Skeletal muscle cell (primary cell): ENCODE results near the gene DCP1A.
"Not testable (repeated sequence)": the region's sequence is repeated elsewhere in the genome, so short reads cannot be mapped to it uniquely, and the experiment has no call there.

Experiments
- DNase-seq: peaks from one replicate; pipeline ENCODE4 v3.0.0-alpha.2; 2010; ENCODE audit warnings: low read depth
- H3K4me3 ChIP-seq: 2 replicates; pipeline ENCODE4 v1.5.1; 2011; ENCODE audit warnings: low read depth, mild to moderate bottlenecking, control low read depth, low read length, moderate library complexity

DCP1A gene

GRCh38 chr3:53334742-53335141 lies 12.6 kb downstream of the DCP1A start:
- no peak for DNase-seq

GRCh38 chr3:53331871-53332270 lies 15.5 kb downstream of the DCP1A start:
- no peak for DNase-seq
- H3K4me3 ChIP-seq = no peak overlapping the region

More at GRCh38 chr3:53334742-53335141, 12.6 kb downstream of the DCP1A start:
- H3K4me3 ChIP-seq = no peak overlapping the region

GRCh38 chr3:53329897-53330296 lies 17.4 kb downstream of the DCP1A start:
- no peak overlapping the region for H3K4me3 ChIP-seq
- DNase-seq = no peak

- no peak for DNase-seq
- no peak overlapping the region for H3K4me3 ChIP-seq
These were observed 18.6 kb downstream of the DCP1A start for GRCh38 chr3:53328746-53329145.

- not testable (repeated sequence) for DNase-seq
These were observed 19.4 kb downstream of the DCP1A start for GRCh38 chr3:53327986-53328385.

GRCh38 chr3:53324105-53324504 lies 23.2 kb downstream of the DCP1A start:
- DNase-seq = no peak
- no peak overlapping the region for H3K4me3 ChIP-seq

More at GRCh38 chr3:53327986-53328385, 19.4 kb downstream of the DCP1A start:
- not testable (repeated sequence) for H3K4me3 ChIP-seq

GRCh38 chr3:53320697-53321096 lies 26.6 kb downstream of the DCP1A start:
- no peak overlapping the region for H3K4me3 ChIP-seq
- DNase-seq = no peak

- peak; percentile 6 for DNase-seq
- H3K4me3 ChIP-seq = no peak overlapping the region
These were observed 28.8 kb downstream of the DCP1A start for GRCh38 chr3:53318522-53318921.

GRCh38 chr3:53312832-53313231 lies 34.5 kb downstream of the DCP1A start:
- DNase-seq = no peak

GRCh38 chr3:53311882-53312281 lies 35.5 kb downstream of the DCP1A start:
- DNase-seq = no peak
- no peak overlapping the region for H3K4me3 ChIP-seq

More at GRCh38 chr3:53312832-53313231, 34.5 kb downstream of the DCP1A start:
- no peak overlapping the region for H3K4me3 ChIP-seq

- H3K4me3 ChIP-seq = no peak overlapping the region
- no peak for DNase-seq
These were observed 43.4 kb downstream of the DCP1A start for GRCh38 chr3:53303957-53304356.

- no peak for DNase-seq
- no peak overlapping the region for H3K4me3 ChIP-seq
These were observed 43.8 kb downstream of the DCP1A start for GRCh38 chr3:53303549-53303948.

- no peak overlapping the region for H3K4me3 ChIP-seq
- DNase-seq = no peak
These were observed 46.5 kb downstream of the DCP1A start for GRCh38 chr3:53300826-53301225.

- peak; percentile 17 for DNase-seq
These were observed 47.7 kb downstream of the DCP1A start for GRCh38 chr3:53299611-53300023.

GRCh38 chr3:53295410-53295809 lies 51.9 kb downstream of the DCP1A start:
- no peak overlapping the region for H3K4me3 ChIP-seq
- no peak for DNase-seq

More at GRCh38 chr3:53299611-53300023, 47.7 kb downstream of the DCP1A start:
- H3K4me3 ChIP-seq = not testable (repeated sequence)

GRCh38 chr3:53293867-53294266 lies 53.5 kb downstream of the DCP1A start:
- no peak overlapping the region for H3K4me3 ChIP-seq
- no peak for DNase-seq

GRCh38 chr3:53288214-53288613 lies 59.1 kb downstream of the DCP1A start:
- H3K4me3 ChIP-seq = no peak overlapping the region
- DNase-seq = no peak

- DNase-seq = peak; percentile 6
These were observed 60.2 kb downstream of the DCP1A start for GRCh38 chr3:53287131-53287629.

GRCh38 chr3:53286727-53287126 lies 60.6 kb downstream of the DCP1A start:
- H3K4me3 ChIP-seq = no peak overlapping the region
- no peak for DNase-seq

More at GRCh38 chr3:53287131-53287629, 60.2 kb downstream of the DCP1A start:
- H3K4me3 ChIP-seq = no peak overlapping the region

GRCh38 chr3:53282581-53282980 lies 64.8 kb downstream of the DCP1A start:
- H3K4me3 ChIP-seq = no peak overlapping the region
- DNase-seq = no peak

GRCh38 chr3:53278667-53279066 lies 68.7 kb downstream of the DCP1A start:
- H3K4me3 ChIP-seq = no peak overlapping the region
- DNase-seq = no peak
